Brain pericyte (primary cell): Measurements from ENCODE around the gene COPG1.
A peak's percentile ranks its signal among the peaks of the same experiment; 100 is the strongest.

Experiments
- DNase-seq: peaks from one replicate; pipeline ENCODE4 v3.0.0-alpha.2; 2012; ENCODE audit warnings: low read depth, low spot score

COPG1 gene

GRCh38 chr3:129314386-129315222 lies 65.2 kb downstream of the COPG1 start:
- DNase-seq = peak; percentile 53

DNA sequence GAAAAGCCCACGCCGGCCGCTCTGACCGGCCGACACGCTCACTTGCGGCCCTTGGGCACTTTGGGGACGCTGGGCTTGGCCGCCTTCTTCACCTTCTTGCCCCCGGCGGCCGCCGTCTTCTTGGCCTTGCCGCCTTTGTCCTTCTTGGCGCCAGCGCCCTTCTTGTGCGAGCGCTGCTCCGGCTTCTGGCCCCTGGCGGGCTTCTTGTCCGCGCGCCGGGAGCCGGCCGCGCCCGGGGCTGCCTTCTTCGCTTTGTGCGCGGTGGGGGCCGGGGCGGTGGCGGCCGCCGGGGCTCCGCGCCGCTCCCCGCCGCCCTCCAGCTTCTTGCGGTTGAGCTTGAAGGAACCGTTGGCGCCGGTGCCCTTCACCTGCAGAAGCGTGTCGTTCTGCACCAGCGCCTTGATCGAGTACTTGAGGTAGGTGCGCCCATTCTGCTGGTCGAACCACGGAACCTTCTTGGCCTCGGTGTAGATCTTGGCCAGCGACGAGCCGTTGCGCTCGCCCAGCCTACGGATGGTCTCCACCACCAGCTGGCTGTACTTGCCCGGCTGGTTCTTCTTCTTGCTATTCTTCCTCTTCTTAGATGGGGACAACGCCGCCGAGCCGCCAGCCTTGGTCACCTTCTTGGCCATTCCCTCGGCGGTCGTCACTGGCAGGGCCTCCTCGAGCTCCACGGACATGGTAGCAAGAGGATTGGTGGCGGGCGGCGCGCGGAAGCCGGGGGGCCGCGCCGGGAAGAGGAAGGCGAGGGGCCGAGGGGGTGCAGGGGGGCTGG lies 66.0 kb downstream of the COPG1 start:
- DNase-seq = no peak

- no peak for DNase-seq
Measured at GRCh38 chr3:129315998-129316247, 66.5 kb downstream of the COPG1 start.

DNA sequence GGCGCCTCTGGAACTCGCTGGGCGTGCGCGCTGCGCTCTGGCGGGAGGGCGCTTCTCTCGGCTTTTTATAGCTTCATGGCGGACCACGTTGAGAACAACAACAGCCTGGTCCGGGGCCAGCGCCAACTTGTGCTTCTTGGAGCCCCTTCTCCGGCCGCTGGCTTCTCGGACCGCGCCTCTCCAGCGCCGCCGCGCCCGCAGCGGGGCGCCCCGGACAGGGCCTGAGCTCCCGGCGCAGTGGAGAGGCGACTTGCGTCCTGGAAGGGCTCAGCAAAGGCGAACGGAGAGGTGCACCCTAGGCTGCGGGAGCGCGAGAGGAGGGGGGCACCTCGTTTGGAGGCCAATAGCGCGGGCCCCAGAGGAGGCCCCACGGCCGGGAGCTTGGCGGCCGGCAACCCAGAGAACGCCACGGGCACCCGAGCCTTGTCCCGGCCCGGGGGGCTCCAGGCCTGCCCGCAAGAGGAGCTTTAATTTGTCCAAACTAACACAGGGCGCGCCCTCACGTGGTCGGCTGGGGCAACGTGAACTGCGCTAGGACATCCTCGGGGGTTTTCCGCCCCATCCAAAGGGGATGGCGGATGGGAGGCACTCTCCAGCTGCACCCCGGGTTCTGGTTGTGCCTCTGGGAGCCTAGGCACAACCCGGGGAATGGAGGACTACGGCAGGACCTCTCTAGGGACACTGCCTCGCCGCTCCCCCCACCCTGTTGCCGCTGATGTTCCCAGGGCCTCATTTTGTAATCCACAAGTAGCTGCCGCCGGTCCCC lies 67.0 kb downstream of the COPG1 start:
- DNase-seq = no peak

DNA sequence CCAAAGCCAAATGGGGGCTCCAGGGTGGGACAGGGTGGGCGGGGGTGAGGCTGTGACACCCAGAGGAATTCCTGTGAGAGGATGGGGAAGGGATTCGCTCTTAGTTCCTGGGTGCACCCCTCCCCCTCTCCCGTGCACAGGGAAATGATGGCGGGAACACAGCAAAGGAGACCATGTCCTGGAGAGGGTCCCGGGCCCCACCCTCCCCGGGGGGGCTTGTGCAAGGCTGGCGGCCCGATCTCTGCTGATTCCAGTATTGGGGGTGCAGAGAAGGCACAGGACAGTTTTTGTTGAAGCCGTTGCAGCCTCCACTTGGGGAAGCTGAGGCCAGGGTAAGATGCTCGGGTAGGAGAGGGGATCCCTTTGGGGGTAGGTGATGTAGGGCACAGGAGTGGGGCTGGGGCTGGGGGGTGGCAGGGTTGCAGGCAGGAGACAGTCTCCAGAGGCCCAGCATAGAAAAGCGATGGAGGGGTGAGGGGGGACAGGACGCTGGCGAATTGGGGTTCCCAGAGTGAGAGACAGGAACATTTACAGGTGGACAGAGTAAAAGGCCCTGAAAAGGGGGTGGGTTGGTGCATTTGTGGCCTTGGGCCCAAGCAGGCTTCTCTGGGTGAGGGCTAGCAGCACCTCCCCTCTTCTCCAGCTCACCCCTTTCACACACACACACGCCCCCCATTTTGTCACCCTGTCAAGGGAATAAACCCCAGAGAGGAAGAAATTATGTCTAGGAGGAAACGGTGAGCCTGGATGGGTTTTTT lies 67.8 kb downstream of the COPG1 start:
- no peak for DNase-seq

GRCh38 chr3:129317848-129318247 lies 68.4 kb downstream of the COPG1 start:
- DNase-seq = no peak

DNA sequence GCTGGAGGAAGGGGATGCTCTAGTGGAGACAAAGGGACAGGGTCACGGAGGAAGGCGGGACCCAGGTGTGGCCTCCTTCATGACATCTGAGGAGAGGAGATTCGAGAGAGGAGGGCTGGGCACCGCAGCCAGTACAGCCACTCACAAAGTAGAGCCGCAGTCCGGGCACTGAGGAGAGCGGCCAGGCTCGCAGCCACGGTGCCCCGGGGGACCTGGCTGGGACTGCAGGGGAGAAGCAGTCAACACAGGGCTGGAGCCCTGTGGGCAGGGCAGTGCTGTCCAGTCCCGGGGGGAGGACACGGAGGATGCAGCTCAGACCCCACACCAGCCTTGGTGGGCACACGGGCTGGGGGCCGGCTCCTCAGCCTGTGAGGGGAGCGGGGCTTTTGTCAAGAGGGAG lies 69.5 kb downstream of the COPG1 start:
- no peak for DNase-seq

- DNase-seq = no peak
Measured at GRCh38 chr3:129320261-129320660, 70.9 kb downstream of the COPG1 start.

- no peak for DNase-seq
Measured at GRCh38 chr3:129320825-129321487, 71.5 kb downstream of the COPG1 start.

DNA sequence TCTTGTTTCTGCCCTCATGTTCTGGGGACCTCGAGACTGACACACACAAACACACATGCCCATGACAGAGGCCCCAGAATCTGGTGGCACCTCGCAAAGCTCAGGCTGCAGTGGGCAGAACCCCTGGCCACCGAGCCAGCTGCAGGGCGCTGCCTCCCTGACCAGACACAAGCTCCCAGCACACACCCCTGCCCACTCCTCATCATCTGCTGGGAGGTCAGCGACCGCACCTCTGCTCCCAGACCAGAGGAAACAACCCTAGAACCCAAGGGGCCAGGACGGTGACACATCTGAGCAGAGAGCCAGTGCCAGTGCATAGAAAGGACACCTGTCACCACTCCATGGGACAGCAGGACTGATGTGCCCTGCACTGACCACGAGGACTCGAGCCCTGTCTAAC lies 72.5 kb downstream of the COPG1 start:
- no peak for DNase-seq

- DNase-seq = no peak
Measured at GRCh38 chr3:129323651-129324294, 74.4 kb downstream of the COPG1 start.

DNA sequence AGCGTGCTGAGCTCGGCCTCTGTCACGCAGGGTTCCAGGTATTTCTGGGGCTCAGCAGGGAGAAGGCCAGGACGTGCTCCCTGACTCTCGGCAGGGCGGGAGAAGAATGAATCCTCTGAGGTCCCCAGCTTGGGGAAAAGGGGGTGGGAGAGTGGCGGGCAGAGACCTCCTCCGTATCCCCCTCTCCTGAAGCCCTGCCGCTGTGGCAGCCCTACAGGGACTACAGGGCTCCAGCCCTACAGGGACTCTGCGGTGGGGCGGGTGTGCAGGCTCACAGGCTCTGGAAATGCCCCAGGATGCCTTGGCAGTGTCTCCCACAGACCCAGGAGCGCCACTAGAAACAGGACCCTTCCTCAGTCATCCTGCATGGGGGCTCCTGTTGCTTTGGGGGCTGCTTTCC lies 75.4 kb downstream of the COPG1 start:
- no peak for DNase-seq

- DNase-seq = no peak
Measured at GRCh38 chr3:129325383-129325782, 76.0 kb downstream of the COPG1 start.

DNA sequence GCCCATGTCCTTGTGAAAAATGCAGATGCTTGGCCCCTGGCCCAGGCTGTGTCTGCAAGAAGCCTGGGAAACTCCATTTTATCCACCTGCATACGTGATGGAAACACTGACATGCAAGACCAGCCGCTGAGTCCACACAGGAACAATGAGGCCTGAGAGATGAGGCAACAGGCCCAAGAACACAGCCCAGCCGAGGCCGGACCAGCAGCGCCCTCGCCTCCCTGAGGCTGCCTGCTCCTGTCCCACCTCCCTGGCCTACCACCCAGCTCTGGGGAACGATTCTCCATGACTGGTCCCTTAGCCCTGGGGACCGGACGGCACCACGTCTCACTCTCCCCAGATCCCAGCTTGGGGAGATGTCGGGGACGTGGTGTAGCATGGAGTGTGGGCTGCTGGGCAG lies 76.7 kb downstream of the COPG1 start:
- DNase-seq = no peak

- DNase-seq = no peak
Measured at GRCh38 chr3:129326595-129326994, 77.2 kb downstream of the COPG1 start.
